Neural progenitor cell (in vitro differentiated cells): ENCODE results near the gene C11orf54. TPM values are rescaled to one million over a fixed set of nuclear protein-coding genes. Genes with fewer than 3 reads are reported as not detected.

Experiments
- DNase-seq: peaks from one replicate; pipeline ENCODE4 v3.0.0-alpha.2; 2016; ENCODE audit warnings: low spot score
- H2AFZ ChIP-seq: fragments of 200-600 bp; sonication (generic); replicated peaks from 2 replicates; pipeline ENCODE4 v1.6.1; 2016; ENCODE audit warnings: antibody characterized with exemption
- H3F3A ChIP-seq: fragments of 200-600 bp; sonication (generic); 2 replicates; pipeline ENCODE4 v1.6.1; 2016; ENCODE audit warnings: antibody characterized with exemption, low read depth
- H3K27ac ChIP-seq: fragments of 200-600 bp; sonication (generic); 2 replicates; pipeline ENCODE4 v1.5.1; 2016; ENCODE audit warnings: mild to moderate bottlenecking
- H3K27me3 ChIP-seq: fragments of 200-600 bp; sonication (generic); 2 replicates; pipeline ENCODE4 v1.6.1; 2016; ENCODE audit warnings: mild to moderate bottlenecking, moderate library complexity
- H3K36me3 ChIP-seq: fragments of 200-600 bp; sonication (generic); 2 replicates; pipeline ENCODE4 v1.5.1; 2016
- H3K4me1 ChIP-seq: fragments of 200-600 bp; sonication (generic); 2 replicates; pipeline ENCODE4 v1.6.1; 2016; ENCODE audit warnings: mixed run types
- H3K4me2 ChIP-seq: fragments of 200-600 bp; sonication (generic); 2 replicates; pipeline ENCODE4 v1.6.1; 2016
- H3K4me3 ChIP-seq: fragments of 200-600 bp; sonication (generic); 2 replicates; pipeline ENCODE4 v1.5.1; 2016
- H3K79me2 ChIP-seq: fragments of 200-600 bp; sonication (generic); 2 replicates; pipeline ENCODE4 v1.6.1; 2016; ENCODE audit warnings: low read depth
- H3K9ac ChIP-seq: fragments of 200-600 bp; sonication (generic); 2 replicates; pipeline ENCODE4 v1.6.1; 2016
- H3K9me3 ChIP-seq: fragments of 200-600 bp; sonication (generic); 2 replicates; pipeline ENCODE4 v1.5.1; 2016; ENCODE audit warnings: low read depth
- H4K20me1 ChIP-seq: fragments of 200-600 bp; sonication (generic); 2 replicates; pipeline ENCODE4 v1.6.1; 2016; ENCODE audit warnings: low read depth
- H3K27ac Mint-ChIP-seq: 3 replicates; pipeline ENCODE4 v1.8.0; 2021; ENCODE audit warnings: mixed read lengths
- H3K27me3 Mint-ChIP-seq: 2 replicates; pipeline ENCODE4 v1.8.0; 2022; ENCODE audit warnings: low read depth, mild to moderate bottlenecking, inconsistent platforms, moderate library complexity, mixed read lengths; ENCODE audit not compliant: insufficient read depth
- H3K36me3 Mint-ChIP-seq: 3 replicates; pipeline ENCODE4 v1.8.0; 2021; ENCODE audit warnings: mixed read lengths
- H3K4me1 Mint-ChIP-seq: 3 replicates; pipeline ENCODE4 v1.8.0; 2021; ENCODE audit warnings: mixed read lengths
- H3K4me3 Mint-ChIP-seq: 3 replicates; pipeline ENCODE4 v1.8.0; 2021; ENCODE audit warnings: mild to moderate bottlenecking, moderate library complexity, mixed read lengths
- H3K9me3 Mint-ChIP-seq: 3 replicates; pipeline ENCODE4 v1.8.0; 2020; ENCODE audit warnings: mixed read lengths
- EZH2 ChIP-seq: fragments of 200-600 bp; sonication (generic); IDR thresholded peaks from 2 replicates; pipeline ENCODE4 v1.6.1; 2017; ENCODE audit warnings: antibody characterized with exemption, mild to moderate bottlenecking, moderate library complexity
- EZH2phosphoT487 ChIP-seq: fragments of 200-600 bp; sonication (generic); IDR thresholded peaks from 2 replicates; pipeline ENCODE4 v1.6.1; 2017; ENCODE audit warnings: antibody characterized with exemption
- total RNA-seq: library from RNA; depleted of rRNA; stranded (reverse); fragments of >200 nt; gene quantifications from 2 replicates; pipeline ENCODE4 v1.2.3, GENCODE V29; 2015; ENCODE audit warnings: low replicate concordance
- TF ChIP-seq, protein P1 (sequence below): fragments of 200-600 bp; sonication (generic); IDR thresholded peaks from 2 replicates; pipeline ENCODE4 v1.5.1; 2017; ENCODE audit warnings: antibody characterized with exemption, mild to moderate bottlenecking

C11orf54 gene
- total RNA-seq, 1 donor from 2014 or later = 44.3 TPM

GRCh38 chr11:93697611-93698010, 43.9 kb upstream of the C11orf54 start:
- H3K27ac ChIP-seq = no peak overlapping the region
- H3K36me3 Mint-ChIP-seq = peaks cover 49% of the 10 kb centered on the region

GRCh38 chr11:93700830-93701229, 40.6 kb upstream of the C11orf54 start:
- Mint-ChIP-seq H3K4me3 (no peak overlapping the region), H3K4me1 (no peaks in the 10 kb centered on the region), H3K27me3 (no peaks in the 10 kb centered on the region), H3K9me3 (no peaks in the 10 kb centered on the region), H3K36me3 (peaks cover 60% of the 10 kb centered on the region), H3K27ac (no peak overlapping the region)
- TF ChIP-seq EZH2 = no peak
- TF ChIP-seq, protein P1, sequence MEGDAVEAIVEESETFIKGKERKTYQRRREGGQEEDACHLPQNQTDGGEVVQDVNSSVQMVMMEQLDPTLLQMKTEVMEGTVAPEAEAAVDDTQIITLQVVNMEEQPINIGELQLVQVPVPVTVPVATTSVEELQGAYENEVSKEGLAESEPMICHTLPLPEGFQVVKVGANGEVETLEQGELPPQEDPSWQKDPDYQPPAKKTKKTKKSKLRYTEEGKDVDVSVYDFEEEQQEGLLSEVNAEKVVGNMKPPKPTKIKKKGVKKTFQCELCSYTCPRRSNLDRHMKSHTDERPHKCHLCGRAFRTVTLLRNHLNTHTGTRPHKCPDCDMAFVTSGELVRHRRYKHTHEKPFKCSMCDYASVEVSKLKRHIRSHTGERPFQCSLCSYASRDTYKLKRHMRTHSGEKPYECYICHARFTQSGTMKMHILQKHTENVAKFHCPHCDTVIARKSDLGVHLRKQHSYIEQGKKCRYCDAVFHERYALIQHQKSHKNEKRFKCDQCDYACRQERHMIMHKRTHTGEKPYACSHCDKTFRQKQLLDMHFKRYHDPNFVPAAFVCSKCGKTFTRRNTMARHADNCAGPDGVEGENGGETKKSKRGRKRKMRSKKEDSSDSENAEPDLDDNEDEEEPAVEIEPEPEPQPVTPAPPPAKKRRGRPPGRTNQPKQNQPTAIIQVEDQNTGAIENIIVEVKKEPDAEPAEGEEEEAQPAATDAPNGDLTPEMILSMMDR = no peak
- no peak for TF ChIP-seq EZH2phosphoT487
- DNase-seq = no peak
- Histone ChIP-seq H3K36me3 (peaks cover 61% of the 10 kb centered on the region), H3K4me2 (no peak overlapping the region), H4K20me1 (no peaks in the 10 kb centered on the region), H3K4me3 (no peak overlapping the region), H3K4me1 (peaks cover 7% of the 10 kb centered on the region), H3K27me3 (no peaks in the 10 kb centered on the region), H3K27ac (no peak overlapping the region), H3K9me3 (no peaks in the 10 kb centered on the region), H3F3A (no peaks in the 10 kb centered on the region), H3K9ac (no peak overlapping the region), H3K79me2 (peaks cover 9% of the 10 kb centered on the region), H2AFZ (no peak overlapping the region)

More at GRCh38 chr11:93697611-93698010, 43.9 kb upstream of the C11orf54 start:
- TF ChIP-seq EZH2 (no peak), EZH2phosphoT487 (no peak)
- TF ChIP-seq, protein P1 = no peak
- peaks cover 9% of the 10 kb centered on the region for H3K79me2 ChIP-seq
- H3K27me3 Mint-ChIP-seq = no peaks in the 10 kb centered on the region
- H4K20me1 ChIP-seq = no peaks in the 10 kb centered on the region
- peaks cover 53% of the 10 kb centered on the region for H3K36me3 ChIP-seq
- no peak for DNase-seq
- no peaks in the 10 kb centered on the region for H3K9me3 ChIP-seq
- H3F3A ChIP-seq = no peaks in the 10 kb centered on the region
- no peak overlapping the region for H3K4me2 ChIP-seq
- H3K9me3 Mint-ChIP-seq = no peaks in the 10 kb centered on the region
- H3K4me1 Mint-ChIP-seq = no peaks in the 10 kb centered on the region
- peaks cover 7% of the 10 kb centered on the region for H3K4me1 ChIP-seq
- H2AFZ ChIP-seq = no peak overlapping the region
- H3K9ac ChIP-seq = no peak overlapping the region
- no peak overlapping the region for H3K4me3 ChIP-seq
- no peak overlapping the region for H3K27ac Mint-ChIP-seq
- H3K27me3 ChIP-seq = no peaks in the 10 kb centered on the region
- H3K4me3 Mint-ChIP-seq = no peak overlapping the region

DNA sequence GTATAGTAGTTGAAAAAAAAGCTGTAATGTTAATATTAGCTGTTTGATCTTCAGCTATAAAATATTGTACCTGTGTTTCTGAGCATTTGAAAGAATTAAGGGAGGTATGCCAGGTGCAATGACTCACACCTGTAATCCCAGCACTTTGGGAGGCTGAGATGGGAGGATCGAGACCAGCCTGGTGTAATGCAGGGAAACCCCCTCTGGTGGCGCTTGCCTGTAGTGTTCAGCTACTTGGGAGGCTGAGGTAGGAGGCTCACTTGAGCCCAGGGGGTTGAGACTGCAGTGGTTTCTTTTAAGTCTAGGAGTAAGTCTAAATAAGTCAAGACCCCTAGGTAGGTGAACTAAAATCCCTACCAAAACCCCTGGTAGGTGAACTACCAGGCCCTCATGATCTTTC, 37.2 kb upstream of the C11orf54 start:
- Histone ChIP-seq H3F3A (no peaks in the 10 kb centered on the region), H3K79me2 (peaks cover 9% of the 10 kb centered on the region), H3K4me1 (peaks cover 7% of the 10 kb centered on the region), H3K27ac (no peak overlapping the region), H2AFZ (no peak overlapping the region), H3K4me3 (no peak overlapping the region), H3K27me3 (no peaks in the 10 kb centered on the region), H3K36me3 (peaks cover 66% of the 10 kb centered on the region), H4K20me1 (no peaks in the 10 kb centered on the region), H3K9me3 (no peaks in the 10 kb centered on the region), H3K9ac (no peak overlapping the region), H3K4me2 (no peak overlapping the region)
- Mint-ChIP-seq H3K4me3 (no peak overlapping the region), H3K9me3 (peaks cover 13% of the 10 kb centered on the region), H3K27me3 (no peaks in the 10 kb centered on the region), H3K36me3 (peaks cover 64% of the 10 kb centered on the region), H3K4me1 (no peaks in the 10 kb centered on the region), H3K27ac (no peak overlapping the region)
- TF ChIP-seq, protein P1 = peak; percentile 33
- no peak for TF ChIP-seq EZH2
- no peak for TF ChIP-seq EZH2phosphoT487
- DNase-seq = no peak
